HEK293 (cell line): ENCODE data around the gene EIPR1.

ENCODE experiments used
- CTCF ChIA-PET: fragments of 350-600 bp; formaldehyde crosslinking; extraction: SDS; loops from one replicate; lab custom pipeline; 2021; ENCODE audit warnings: antibody characterized with exemption; lab: Yijun Ruan, JAX
- POLR2A ChIA-PET: fragments of 300-600 bp; formaldehyde crosslinking; extraction: SDS; loops from one replicate; lab custom pipeline; 2020; ENCODE audit warnings: antibody characterized with exemption, inconsistent platforms; lab: Yijun Ruan, JAX
- H3K27ac ChIP-seq: fragments of 200-500 bp; sonication (Bioruptor generic); 2 replicates; pipeline ENCODE4 v1.5.1; 2014; ENCODE audit warnings: low read depth, low read length, control low read depth, inconsistent platforms; ENCODE audit errors: extremely low read depth
- H3K36me3 ChIP-seq, 2 experiments: fragments of 200-500 bp in 1 of 2; sonication (Bioruptor generic) in 1 of 2; 1 replicate in 1 of 2; 2 replicates in 1 of 2; pipeline ENCODE4 v1.5.1; 2014 to 2017; ENCODE audit warnings: inconsistent platforms in 2 of 2, low read length in 2 of 2; ENCODE audit not compliant: control insufficient read depth in 2 of 2, insufficient read depth in 1 of 2
- H3K4me1 ChIP-seq: fragments of 200-500 bp; sonication (Bioruptor generic); 2 replicates; pipeline ENCODE4 v1.5.1; 2014; ENCODE audit warnings: mild to moderate bottlenecking, low read length, inconsistent platforms; ENCODE audit not compliant: control insufficient read depth, insufficient read depth
- H3K4me3 ChIP-seq: 2 replicates; pipeline ENCODE4 v1.5.1; 2011; ENCODE audit warnings: low read depth, mild to moderate bottlenecking, control low read depth, low read length, moderate library complexity
- H3K9me3 ChIP-seq: fragments of 200-500 bp; sonication (Bioruptor generic); 2 replicates; pipeline ENCODE4 v1.5.1; 2014; ENCODE audit warnings: low read depth, low read length, inconsistent platforms; ENCODE audit not compliant: control insufficient read depth, insufficient read depth
- BCL11A ChIP-seq: fragments of 450-650 bp; formaldehyde crosslinking; IDR thresholded peaks from 2 replicates; pipeline ENCODE4 v1.5.1; 2016; ENCODE audit warnings: low read depth, missing biosample characterization, missing genetic modification characterization
- GFI1B ChIP-seq: fragments of 450-650 bp; formaldehyde crosslinking; IDR thresholded peaks from 2 replicates; pipeline ENCODE4 v1.5.1; 2016; ENCODE audit warnings: missing biosample characterization, missing genetic modification characterization
- SCRT1 ChIP-seq: fragments of 450-650 bp; formaldehyde crosslinking; IDR thresholded peaks from 2 replicates; pipeline ENCODE4 v1.5.1; 2016; ENCODE audit warnings: missing biosample characterization, missing genetic modification characterization, borderline replicate concordance
- SCRT2 ChIP-seq: fragments of 450-650 bp; formaldehyde crosslinking; IDR thresholded peaks from 2 replicates; pipeline ENCODE4 v1.5.1; 2016; ENCODE audit warnings: missing biosample characterization, missing genetic modification characterization
- TRIM28 ChIP-seq: IDR thresholded peaks from 2 replicates; pipeline ENCODE4 v1.6.1; 2011; ENCODE audit warnings: low read length, control low read depth, borderline replicate concordance
- YY2 ChIP-seq: fragments of 450-650 bp; formaldehyde crosslinking; IDR thresholded peaks from 2 replicates; pipeline ENCODE4 v1.5.1; 2016; ENCODE audit warnings: missing biosample characterization, missing genetic modification characterization
- ZNF10 ChIP-seq: fragments of 450-650 bp; formaldehyde crosslinking; IDR thresholded peaks from 2 replicates; pipeline ENCODE4 v1.5.1; 2017; ENCODE audit warnings: missing biosample characterization, missing genetic modification characterization
- ZNF121 ChIP-seq: fragments of 450-650 bp; formaldehyde crosslinking; IDR thresholded peaks from 2 replicates; pipeline ENCODE4 v1.5.1; 2016; ENCODE audit warnings: missing biosample characterization, missing genetic modification characterization
- ZNF133 ChIP-seq: fragments of 450-650 bp; formaldehyde crosslinking; IDR thresholded peaks from 2 replicates; pipeline ENCODE4 v1.5.1; 2016; ENCODE audit warnings: missing biosample characterization, missing genetic modification characterization
- ZNF214 ChIP-seq: fragments of 450-650 bp; formaldehyde crosslinking; IDR thresholded peaks from 2 replicates; pipeline ENCODE4 v1.5.1; 2017; ENCODE audit warnings: missing biosample characterization, mild to moderate bottlenecking, missing genetic modification characterization, borderline replicate concordance
- ZNF23 ChIP-seq: fragments of 450-650 bp; formaldehyde crosslinking; IDR thresholded peaks from 2 replicates; pipeline ENCODE4 v1.5.1; 2016; ENCODE audit warnings: missing biosample characterization, missing genetic modification characterization, borderline replicate concordance
- ZNF394 ChIP-seq: fragments of 450-650 bp; formaldehyde crosslinking; IDR thresholded peaks from 2 replicates; pipeline ENCODE4 v1.5.1; 2016; ENCODE audit warnings: missing biosample characterization, missing genetic modification characterization, mild to moderate bottlenecking, moderate library complexity, borderline replicate concordance
- ZNF416 ChIP-seq: fragments of 450-650 bp; formaldehyde crosslinking; IDR thresholded peaks from 2 replicates; pipeline ENCODE4 v1.5.1; 2016; ENCODE audit warnings: missing biosample characterization, missing genetic modification characterization
- ZNF600 ChIP-seq: fragments of 450-650 bp; formaldehyde crosslinking; IDR thresholded peaks from 2 replicates; pipeline ENCODE4 v1.5.1; 2016; ENCODE audit warnings: missing biosample characterization, missing genetic modification characterization
- ZNF610 ChIP-seq: fragments of 450-650 bp; formaldehyde crosslinking; IDR thresholded peaks from 2 replicates; pipeline ENCODE4 v1.5.1; 2016; ENCODE audit warnings: missing biosample characterization, missing genetic modification characterization, borderline replicate concordance
- ZNF623 ChIP-seq: fragments of 450-650 bp; formaldehyde crosslinking; IDR thresholded peaks from 2 replicates; pipeline ENCODE4 v1.5.1; 2016; ENCODE audit warnings: missing biosample characterization, missing genetic modification characterization
- ZNF629 ChIP-seq: fragments of 450-650 bp; formaldehyde crosslinking; IDR thresholded peaks from 2 replicates; pipeline ENCODE4 v1.5.1; 2017; ENCODE audit warnings: missing biosample characterization, missing genetic modification characterization
- ZNF639 ChIP-seq: fragments of 450-650 bp; formaldehyde crosslinking; IDR thresholded peaks from 2 replicates; pipeline ENCODE4 v1.5.1; 2016; ENCODE audit warnings: missing biosample characterization, missing genetic modification characterization
- ZNF654 ChIP-seq: fragments of 450-650 bp; formaldehyde crosslinking; IDR thresholded peaks from 2 replicates; pipeline ENCODE4 v1.5.1; 2016; ENCODE audit warnings: low read depth, missing biosample characterization, missing genetic modification characterization
- ZNF660 ChIP-seq: fragments of 450-650 bp; IDR thresholded peaks from 2 replicates; pipeline ENCODE4 v1.5.1; 2018; ENCODE audit warnings: missing biosample characterization, mild to moderate bottlenecking, missing genetic modification characterization
- ZNF664 ChIP-seq: fragments of 450-650 bp; formaldehyde crosslinking; IDR thresholded peaks from 2 replicates; pipeline ENCODE4 v1.5.1; 2016; ENCODE audit warnings: missing biosample characterization, missing genetic modification characterization
- ZNF776 ChIP-seq: fragments of 450-650 bp; formaldehyde crosslinking; IDR thresholded peaks from 2 replicates; pipeline ENCODE4 v1.5.0; 2017; ENCODE audit warnings: missing biosample characterization, missing genetic modification characterization, borderline replicate concordance
- ZNF837 ChIP-seq: fragments of 450-650 bp; formaldehyde crosslinking; IDR thresholded peaks from 2 replicates; pipeline ENCODE4 v1.5.1; 2016; ENCODE audit warnings: missing biosample characterization, missing genetic modification characterization
- ZNF843 ChIP-seq: fragments of 450-650 bp; formaldehyde crosslinking; IDR thresholded peaks from 2 replicates; pipeline ENCODE4 v1.5.1; 2016; ENCODE audit warnings: missing biosample characterization, missing genetic modification characterization
- TF ChIP-seq, protein P1 (sequence below): fragments of 450-650 bp; formaldehyde crosslinking; IDR thresholded peaks from 2 replicates; pipeline ENCODE4 v1.5.1; 2016; ENCODE audit warnings: missing biosample characterization, missing genetic modification characterization
- TF ChIP-seq, protein P2 (sequence below): fragments of 450-650 bp; formaldehyde crosslinking; optimal IDR thresholded peaks from 2 replicates; pipeline ENCODE3; 2016; ENCODE audit warnings: missing biosample characterization, mild to moderate bottlenecking, missing genetic modification characterization
- TF ChIP-seq, protein P3 (sequence below): fragments of 450-650 bp; formaldehyde crosslinking; IDR thresholded peaks from 2 replicates; pipeline ENCODE4 v1.5.1; 2017; ENCODE audit warnings: missing biosample characterization, missing genetic modification characterization

The EIPR1 gene

GRCh38 chr2:3355951-3356569 lies 21.6 kb downstream of the EIPR1 start:
- H3K4me1 ChIP-seq = no peaks in the 10 kb centered on the region
- CTCF ChIA-PET = interaction anchor here (0.6 to 1.1 kb wide), 2 partner anchors 8 to 66 kb away, joined by 3 read pairs; no protein-coding TSS in a partner anchor
- POLR2A ChIA-PET = no interaction called here
- H3K27ac ChIP-seq = no peak overlapping the region
- H3K4me3 ChIP-seq = no peak overlapping the region
- peaks cover 0 to 30% of the 10 kb centered on the region in 2 experiments; a peak in 1 of 3 replicates for H3K36me3 ChIP-seq
- H3K9me3 ChIP-seq = no peaks in the 10 kb centered on the region
- TF ChIP-seq YY2 (no peak), ZNF214 (no peak), ZNF600 (tag by site-specific recombination) (no peak), TRIM28 (no peak), ZNF654 (tag by site-specific recombination) (no peak), ZNF843 (tag by site-specific recombination) (no peak), SCRT2 (tag by site-specific recombination) (no peak), ZNF10 (tag by site-specific recombination) (no peak), ZNF623 (tag by site-specific recombination) (no peak)
- TF ChIP-seq, protein P1, sequence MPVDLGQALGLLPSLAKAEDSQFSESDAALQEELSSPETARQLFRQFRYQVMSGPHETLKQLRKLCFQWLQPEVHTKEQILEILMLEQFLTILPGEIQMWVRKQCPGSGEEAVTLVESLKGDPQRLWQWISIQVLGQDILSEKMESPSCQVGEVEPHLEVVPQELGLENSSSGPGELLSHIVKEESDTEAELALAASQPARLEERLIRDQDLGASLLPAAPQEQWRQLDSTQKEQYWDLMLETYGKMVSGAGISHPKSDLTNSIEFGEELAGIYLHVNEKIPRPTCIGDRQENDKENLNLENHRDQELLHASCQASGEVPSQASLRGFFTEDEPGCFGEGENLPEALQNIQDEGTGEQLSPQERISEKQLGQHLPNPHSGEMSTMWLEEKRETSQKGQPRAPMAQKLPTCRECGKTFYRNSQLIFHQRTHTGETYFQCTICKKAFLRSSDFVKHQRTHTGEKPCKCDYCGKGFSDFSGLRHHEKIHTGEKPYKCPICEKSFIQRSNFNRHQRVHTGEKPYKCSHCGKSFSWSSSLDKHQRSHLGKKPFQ (tag by site-specific recombination) = no peak

- Histone ChIP-seq H3K4me1 (no peaks in the 10 kb centered on the region), H3K36me3 (peaks cover 0 to 30% of the 10 kb centered on the region in 2 experiments; a peak in 1 of 3 replicates), H3K4me3 (no peak overlapping the region)
- ChIA-PET POLR2A (no interaction called here), CTCF (interaction anchor here (1.1 kb wide), 1 partner anchor 9 kb away, joined by 3 read pairs; no protein-coding TSS in a partner anchor)
- no peak for TF ChIP-seq ZNF133 (tag by site-specific recombination)
- no peak for TF ChIP-seq BCL11A (tag by site-specific recombination)
- no peak for TF ChIP-seq SCRT1
- no peak for TF ChIP-seq ZNF654 (tag by site-specific recombination)
- no peak for TF ChIP-seq ZNF629 (tag by site-specific recombination)
- no peak for TF ChIP-seq ZNF776 (tag by site-specific recombination)
- no peak for TF ChIP-seq ZNF660 (tag by site-specific recombination)
- no peak for TF ChIP-seq ZNF394
- no peak for TF ChIP-seq ZNF416 (tag by site-specific recombination)
- TF ChIP-seq, protein P2, sequence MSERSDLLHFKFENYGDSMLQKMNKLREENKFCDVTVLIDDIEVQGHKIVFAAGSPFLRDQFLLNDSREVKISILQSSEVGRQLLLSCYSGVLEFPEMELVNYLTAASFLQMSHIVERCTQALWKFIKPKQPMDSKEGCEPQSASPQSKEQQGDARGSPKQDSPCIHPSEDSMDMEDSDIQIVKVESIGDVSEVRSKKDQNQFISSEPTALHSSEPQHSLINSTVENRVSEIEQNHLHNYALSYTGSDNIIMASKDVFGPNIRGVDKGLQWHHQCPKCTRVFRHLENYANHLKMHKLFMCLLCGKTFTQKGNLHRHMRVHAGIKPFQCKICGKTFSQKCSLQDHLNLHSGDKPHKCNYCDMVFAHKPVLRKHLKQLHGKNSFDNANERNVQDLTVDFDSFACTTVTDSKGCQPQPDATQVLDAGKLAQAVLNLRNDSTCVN (tag by site-specific recombination) = no peak
- no peak for TF ChIP-seq GFI1B (tag by site-specific recombination)
- TF ChIP-seq ZNF639 = no peak
- no peak for TF ChIP-seq ZNF664
- TF ChIP-seq ZNF610 = no peak
- TF ChIP-seq ZNF600 (tag by site-specific recombination) = no peak
- TF ChIP-seq ZNF837 (tag by site-specific recombination) = no peak
- TF ChIP-seq ZNF121 (tag by site-specific recombination) = no peak
- TF ChIP-seq, protein P3, sequence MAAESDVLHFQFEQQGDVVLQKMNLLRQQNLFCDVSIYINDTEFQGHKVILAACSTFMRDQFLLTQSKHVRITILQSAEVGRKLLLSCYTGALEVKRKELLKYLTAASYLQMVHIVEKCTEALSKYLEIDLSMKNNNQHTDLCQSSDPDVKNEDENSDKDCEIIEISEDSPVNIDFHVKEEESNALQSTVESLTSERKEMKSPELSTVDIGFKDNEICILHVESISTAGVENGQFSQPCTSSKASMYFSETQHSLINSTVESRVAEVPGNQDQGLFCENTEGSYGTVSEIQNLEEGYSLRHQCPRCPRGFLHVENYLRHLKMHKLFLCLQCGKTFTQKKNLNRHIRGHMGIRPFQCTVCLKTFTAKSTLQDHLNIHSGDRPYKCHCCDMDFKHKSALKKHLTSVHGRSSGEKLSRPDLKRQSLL (tag by site-specific recombination) = no peak
- TF ChIP-seq ZNF23 (tag by site-specific recombination) = no peak
- TF ChIP-seq, all 188 proteins: peak for 0
- Histone ChIP-seq H3K9me3 (no peaks in the 10 kb centered on the region), H3K27ac (no peak overlapping the region)
Measured at GRCh38 chr2:3354986-3355385, 22.6 kb downstream of the EIPR1 start.
